K562 (cell line): ENCODE results near the gene BCCIP. TPM values are rescaled to one million over a fixed set of nuclear protein-coding genes. Genes with fewer than 3 reads are reported as not detected.
A peak's percentile ranks its signal among the peaks of the same experiment; 100 is the strongest.

Source experiments
- ATAC-seq: fragments of 200-7000 bp; cut with Tn5 transposase; 3 replicates; pipeline ENCODE4 v1.9.1; 2020; ENCODE audit warnings: moderate library complexity
- BruUV-seq: library from RNA; stranded (reverse); fragments of 400-500 nt; replicated peaks from 2 replicates; lab custom pipeline; 2021; lab: Mats Ljungman, UMichigan
- CTCF ChIA-PET: fragments of 300-600 bp; formaldehyde crosslinking; extraction: SDS; loops from one replicate; lab custom pipeline; 2021; ENCODE audit warnings: low intra/inter-chr PET ratio; lab: Yijun Ruan, JAX
- POLR2A ChIA-PET: fragments of 300-600, 350-650 bp; sonication (Branson Sonifier 250); formaldehyde crosslinking; extraction: SDS; loops from one replicate; lab custom pipeline; 2021; ENCODE audit warnings: antibody characterized with exemption, inconsistent platforms; lab: Yijun Ruan, JAX
- DNase-seq, 4 experiments: peaks; one replicate each; pipeline versions ENCODE4 v3.0.0 to v3.0.0-alpha.2; 2011 to 2018; ENCODE audit warnings: low spot score in 3 of 4, mixed read lengths in 3 of 4; ENCODE audit errors: extremely low read depth in 1 of 4
- FAIRE-seq: peaks from 2 replicates; lab custom pipeline; 2011; peaks lifted over from hg19 to GRCh38; lab: Jason Lieb, UNC
- H2AFZ ChIP-seq: 2 replicates; pipeline ENCODE4 v1.6.0; 2011; ENCODE audit warnings: low read depth, low read length, control low read depth, inconsistent platforms
- H3K27ac ChIP-seq: fragments of 200-600 bp; 3 replicates; pipeline ENCODE4 v1.8.0; 2011; ENCODE audit warnings: low read depth, mild to moderate bottlenecking, control low read depth, inconsistent platforms, low read length, moderate library complexity, mixed read lengths; ENCODE audit errors: extremely low read depth
- H3K27me3 ChIP-seq, 2 experiments: fragments of 300-600 bp in 1 of 2; 2 replicates in 1 of 2; 3 replicates in 1 of 2; pipeline versions ENCODE4 v1.6.0 to v1.8.0; 2011; ENCODE audit warnings: inconsistent platforms in 2 of 2, low read length in 2 of 2, mild to moderate bottlenecking in 1 of 2, mixed read lengths in 1 of 2, moderate library complexity in 1 of 2; ENCODE audit not compliant: control insufficient read depth in 2 of 2, insufficient read depth in 2 of 2
- H3K36me3 ChIP-seq: fragments of 300-600 bp; 3 replicates; pipeline ENCODE4 v1.8.0; 2011; ENCODE audit warnings: mild to moderate bottlenecking, low read length, inconsistent platforms; ENCODE audit not compliant: control insufficient read depth, insufficient read depth
- H3K4me1 ChIP-seq, 2 experiments: fragments of 200-600 bp in 1 of 2; replicated peaks in 1 of 2; 2 replicates in 1 of 2; 3 replicates in 1 of 2; pipeline versions ENCODE4 v1.5.1 to v1.8.0; 2011; ENCODE audit warnings: inconsistent platforms in 2 of 2, low read length in 2 of 2, mild to moderate bottlenecking in 1 of 2, mixed read lengths in 1 of 2, moderate library complexity in 1 of 2; ENCODE audit not compliant: control insufficient read depth in 2 of 2, insufficient read depth in 2 of 2
- H3K4me2 ChIP-seq: 2 replicates; pipeline ENCODE4 v1.6.1; 2011; ENCODE audit warnings: low read length, control low read depth, inconsistent platforms, mixed read lengths; ENCODE audit not compliant: insufficient read depth
- H3K4me3 ChIP-seq: fragments of 200-600 bp; sonication (generic), shearing (Covaris generic); 2 replicates; pipeline ENCODE4 v1.5.1; 2016; ENCODE audit warnings: control low read depth, inconsistent platforms
- H3K79me2 ChIP-seq: fragments of 200-600 bp; 3 replicates; pipeline ENCODE4 v1.8.0; 2011; ENCODE audit warnings: low read length, inconsistent platforms; ENCODE audit not compliant: control insufficient read depth, insufficient read depth
- H3K9ac ChIP-seq, 2 experiments: 2 replicates each; pipeline versions ENCODE4 v1.6.0 to v1.6.1; 2011; ENCODE audit warnings: low read depth in 2 of 2, low read length in 2 of 2, control low read depth in 1 of 2, inconsistent platforms in 1 of 2, mild to moderate bottlenecking in 1 of 2, mixed read lengths in 1 of 2; ENCODE audit not compliant: insufficient read depth in 1 of 2
- H3K9me1 ChIP-seq: one replicate; pipeline ENCODE4 v1.6.0; 2011; ENCODE audit warnings: inconsistent platforms, mild to moderate bottlenecking, low read length, moderate library complexity; ENCODE audit not compliant: control insufficient read depth, insufficient read depth
- H3K9me3 ChIP-seq: replicated peaks from 2 replicates; pipeline ENCODE4 v1.5.1; 2011; ENCODE audit warnings: low read depth, low read length, inconsistent platforms; ENCODE audit not compliant: control insufficient read depth, insufficient read depth
- H4K20me1 ChIP-seq: replicated peaks from 2 replicates; pipeline ENCODE4 v1.6.1; 2011; ENCODE audit warnings: low read length, inconsistent platforms, mixed read lengths; ENCODE audit not compliant: control insufficient read depth, insufficient read depth
- EP400 ChIP-seq: fragments of 450-650 bp; IDR thresholded peaks from 2 replicates; pipeline ENCODE4 v1.6.1; 2017; ENCODE audit warnings: antibody characterized with exemption, mild to moderate bottlenecking, moderate library complexity
- HMBOX1 ChIP-seq: sonication (generic); IDR thresholded peaks from 2 replicates; pipeline ENCODE4 v1.6.1; 2016
- NR2F6 ChIP-seq: fragments of 450-650 bp; formaldehyde crosslinking; IDR thresholded peaks from 2 replicates; pipeline ENCODE4 v1.4.0; 2020; ENCODE audit warnings: mild to moderate bottlenecking
- ZNF12 ChIP-seq: sonication (generic); formaldehyde crosslinking; IDR thresholded peaks from 2 replicates; pipeline ENCODE4 v1.4.0; 2020; ENCODE audit warnings: mild to moderate bottlenecking, missing genetic modification reagents
- WGBS: fragments of 100-300 bp; shearing (Covaris generic); methylation state at CpG from one replicate; pipeline ENCODE4 v1.1.6; 2016; ENCODE audit warnings: low coverage, mixed read lengths; ENCODE audit not compliant: insufficient coverage; ENCODE audit errors: missing lambda C conversion rate; 5-methylcytosine and 5-hydroxymethylcytosine counted together
- in situ Hi-C: fragments of 300-500 bp; cut with MboI; formaldehyde crosslinking; loops from 4 replicates; pipeline ENCODE4 v1.15.0; 2018; ENCODE audit warnings: inconsistent platforms, mixed read lengths
- intact Hi-C: fragments of 100-400 bp; cut with micrococcal nuclease; formaldehyde crosslinking; loops from 2 replicates; pipeline ENCODE4 v1.14.2; 2022
- polyA plus RNA-seq, 8 experiments: library from polyadenylated mRNA; depleted of rRNA in 4 of 8; stranded (reverse) in 5 of 8; unstranded in 3 of 8; fragments of >200 nt; fragmentation: Nextera tagmentation in 2 of 8; fragmentation: Illumina TruSeq in 1 of 8; extraction: Ambion mirVana in 2 of 8; extraction: Trizol in 1 of 8; gene quantifications; 2 replicates each; pipeline versions ENCODE4 v1.2.1 to v1.2.3, GENCODE V29; 2011 to 2014; ENCODE audit warnings: inconsistent platforms in 1 of 8, missing spikeins in 1 of 8
- total RNA-seq, 7 experiments: library from RNA; depleted of rRNA in 6 of 7; stranded (reverse); fragments of >200 nt in 6 of 7; fragmentation: Illumina TruSeq in 2 of 7; extraction: Trizol in 2 of 7; gene quantifications; 2 replicates each; pipeline versions ENCODE4 v1.2.1 to v1.2.3, GENCODE V29; 2011 to 2021; ENCODE audit warnings: low replicate concordance in 1 of 7

BCCIP gene
- total and polyA plus RNA-seq, 9 of the 15 experiments (the other 6 are each of a cell fraction or from before 2014, with no cell fraction given), result 95.1 to 204 (median 163) TPM

GRCh38 chr10:125817337-125817946, 5.9 kb upstream of the BCCIP start (continued):
- TF ChIP-seq ZNF12 (CRISPR knock-in tag), result no peak
- TF ChIP-seq EP400, result no peak

- H3K4me1 ChIP-seq, result peaks cover 11 to 31% of the 10 kb centered on the region in 2 experiments; a peak in 4 of 5 replicates
- TF ChIP-seq NR2F6 (no peak), HMBOX1 (0 out of 2 replicates have a peak, but pooled peaks have one; percentile 38)
- ChIA-PET POLR2A (no interaction called here), CTCF (no interaction called here)
- H3K4me2 ChIP-seq, result peak overlapping the region; percentile 56
- no peak overlapping the region for H2AFZ ChIP-seq
- DNase-seq, result no peak
- intact Hi-C loops, result no loop called here
- WGBS, result 22% methylated on average over 1 of the region's 1 CpG
- peak overlapping the region in 1 of 2 experiments; percentile 36; a peak in 1 of 4 replicates for H3K9ac ChIP-seq
- FAIRE-seq, result no peak
- H3K27ac ChIP-seq, result peak overlapping the region; percentile 34; the same call in 2 of the 3 replicates
- ATAC-seq, result no peak
- H3K9me3 ChIP-seq, result no peaks in the 10 kb centered on the region
- peaks cover 66% of the 10 kb centered on the region for H3K79me2 ChIP-seq
- BruUV-seq, result no TSS peak
- H4K20me1 ChIP-seq, result no peaks in the 10 kb centered on the region
- in situ Hi-C loops, result no loop called here
- H3K4me3 ChIP-seq, result no peak overlapping the region
- H3K36me3 ChIP-seq, result peaks cover 17% of the 10 kb centered on the region
- no peaks in the 10 kb centered on the region for H3K27me3 ChIP-seq
- no peaks in the 10 kb centered on the region for H3K9me1 ChIP-seq
Observed at GRCh38 chr10:125820701-125821100, 2.6 kb upstream of the BCCIP start.
